Gastrocnemius medialis (tissue), 4 donors: ENCODE results near the gene CDH18. TPM values are rescaled to one million over a fixed set of nuclear protein-coding genes. Genes with fewer than 3 reads are reported as not detected.

Experiments used
- ATAC-seq, 2 donors: fragments of 150-250 bp; one replicate each; pipeline ENCODE4 v1.9.1; 2016
- DNase-seq, 2 donors: peaks; one replicate each; pipeline ENCODE4 v3.0.0-alpha.2; 2019
- H3K27ac ChIP-seq, 4 donors: fragments of 200-600 bp; sonication (generic); 1 replicate in 1 of 4; 2 replicates in 3 of 4; pipeline ENCODE4 v1.5.1; 2016 to 2018; ENCODE audit warnings: mild to moderate bottlenecking in 2 of 4, moderate library complexity in 1 of 4
- H3K27me3 ChIP-seq, 3 donors: fragments of 200-600 bp; sonication (generic) in 2 of 3; 1 replicate in 1 of 3; 2 replicates in 2 of 3; pipeline versions ENCODE4 v1.5.1 to v1.6.0; 2016 to 2019; ENCODE audit warnings: mild to moderate bottlenecking in 1 of 3, moderate library complexity in 1 of 3
- H3K36me3 ChIP-seq, 2 donors: fragments of 200-600 bp; sonication (generic) in 1 of 2; one replicate each; pipeline ENCODE4 v1.5.1; 2017 to 2018
- H3K4me1 ChIP-seq, 2 donors: fragments of 200-600 bp; sonication (generic) in 1 of 2; one replicate each; pipeline ENCODE4 v1.5.1; 2016 to 2017; ENCODE audit warnings: mild to moderate bottlenecking in 2 of 2
- H3K4me3 ChIP-seq, 4 donors: fragments of 200-600 bp; sonication (generic) in 3 of 4; 1 replicate in 1 of 4; 2 replicates in 3 of 4; pipeline ENCODE4 v1.5.1; 2016 to 2019; ENCODE audit warnings: mild to moderate bottlenecking in 2 of 4
- H3K9me3 ChIP-seq, 3 donors: fragments of 200-600 bp; sonication (generic) in 2 of 3; 1 replicate in 1 of 3; 2 replicates in 2 of 3; pipeline ENCODE4 v1.5.1; 2016 to 2019
- POLR2A ChIP-seq, 2 donors: fragments of 450-650 bp; IDR thresholded peaks; one replicate each; pipeline ENCODE4 v1.6.1; 2017; ENCODE audit warnings: antibody characterized with exemption in 2 of 2, mild to moderate bottlenecking in 2 of 2, moderate library complexity in 2 of 2
- in situ Hi-C, 4 donors: fragments of 200-750 bp; cut with MboI; loops; one replicate each; pipeline versions ENCODE4 v1.15.0 to v1.8.0; 2017; ENCODE audit warnings: low sequenced_read_pairs in 4 of 4
- intact Hi-C: fragments of 100-400 bp; cut with DNase I; formaldehyde crosslinking; loops from one replicate; pipeline ENCODE4 v1.15.1; 2023; ENCODE audit warnings: low total_unique reads
- total RNA-seq, 4 donors: library from RNA; depleted of rRNA; stranded (reverse); fragments of >200 nt; gene quantifications; one replicate each; pipeline versions ENCODE4 v1.1.0 to v1.2.3, GENCODE V29; 2016
- TF ChIP-seq, protein P1 (sequence below), 5 experiments: fragments of 450-650 bp in 3 of 5; fragments of 200-600 bp in 2 of 5; sonication (generic) in 2 of 5; IDR thresholded peaks in 4 of 5; conservative IDR thresholded peaks in 1 of 5; 1 replicate in 4 of 5; 2 replicates in 1 of 5; pipeline ENCODE4 v1.5.1; 2016 to 2019; ENCODE audit warnings: antibody characterized with exemption in 5 of 5, mild to moderate bottlenecking in 3 of 5, moderate library complexity in 3 of 5

CDH18 gene
- total RNA-seq, 4 donors from 2014 or later = not detected

GRCh38 chr5:19940192-19940591 lies 47.8 kb downstream of the CDH18 start:
- no peaks in the 10 kb centered on the region for H3K36me3 ChIP-seq
- H3K4me3 ChIP-seq = no peak overlapping the region
- no peak overlapping the region for H3K27ac ChIP-seq
- no peaks in the 10 kb centered on the region for H3K27me3 ChIP-seq
- H3K9me3 ChIP-seq = no peaks in the 10 kb centered on the region
- TF ChIP-seq, protein P1, sequence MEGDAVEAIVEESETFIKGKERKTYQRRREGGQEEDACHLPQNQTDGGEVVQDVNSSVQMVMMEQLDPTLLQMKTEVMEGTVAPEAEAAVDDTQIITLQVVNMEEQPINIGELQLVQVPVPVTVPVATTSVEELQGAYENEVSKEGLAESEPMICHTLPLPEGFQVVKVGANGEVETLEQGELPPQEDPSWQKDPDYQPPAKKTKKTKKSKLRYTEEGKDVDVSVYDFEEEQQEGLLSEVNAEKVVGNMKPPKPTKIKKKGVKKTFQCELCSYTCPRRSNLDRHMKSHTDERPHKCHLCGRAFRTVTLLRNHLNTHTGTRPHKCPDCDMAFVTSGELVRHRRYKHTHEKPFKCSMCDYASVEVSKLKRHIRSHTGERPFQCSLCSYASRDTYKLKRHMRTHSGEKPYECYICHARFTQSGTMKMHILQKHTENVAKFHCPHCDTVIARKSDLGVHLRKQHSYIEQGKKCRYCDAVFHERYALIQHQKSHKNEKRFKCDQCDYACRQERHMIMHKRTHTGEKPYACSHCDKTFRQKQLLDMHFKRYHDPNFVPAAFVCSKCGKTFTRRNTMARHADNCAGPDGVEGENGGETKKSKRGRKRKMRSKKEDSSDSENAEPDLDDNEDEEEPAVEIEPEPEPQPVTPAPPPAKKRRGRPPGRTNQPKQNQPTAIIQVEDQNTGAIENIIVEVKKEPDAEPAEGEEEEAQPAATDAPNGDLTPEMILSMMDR (IDR thresholded peaks at IDR 0.05 in 4 of 5, conservative IDR thresholded peaks at IDR 0.05 in 1 of 5) = no peak
- TF ChIP-seq POLR2A (IDR thresholded peaks at IDR 0.05) = no peak
- intact Hi-C loops = no loop called here
- no peaks in the 10 kb centered on the region for H3K4me1 ChIP-seq
- no peak for ATAC-seq
- in situ Hi-C loops = no loop called here
- no peak for DNase-seq

GRCh38 chr5:19930451-19930850 lies 57.5 kb downstream of the CDH18 start:
- in situ Hi-C loops (no loop called here), intact Hi-C loops (no loop called here)
- no peaks in the 10 kb centered on the region for H3K36me3 ChIP-seq
- no peak overlapping the region for H3K27ac ChIP-seq
- H3K27me3 ChIP-seq = no peaks in the 10 kb centered on the region
- H3K4me1 ChIP-seq = no peaks in the 10 kb centered on the region
- H3K4me3 ChIP-seq = no peak overlapping the region
- DNase-seq (no peak), ATAC-seq (no peak)
- H3K9me3 ChIP-seq = no peaks in the 10 kb centered on the region
- TF ChIP-seq POLR2A (IDR thresholded peaks at IDR 0.05) = no peak
- TF ChIP-seq, protein P1 (IDR thresholded peaks at IDR 0.05 in 4 of 5, conservative IDR thresholded peaks at IDR 0.05 in 1 of 5) = no peak

GRCh38 chr5:19928562-19929421 lies 59.2 kb downstream of the CDH18 start:
- TF ChIP-seq, protein P1 (IDR thresholded peaks at IDR 0.05 in 4 of 5, conservative IDR thresholded peaks at IDR 0.05 in 1 of 5) = no peak
- no peak for TF ChIP-seq POLR2A (IDR thresholded peaks at IDR 0.05)
- no peaks in the 10 kb centered on the region for H3K36me3 ChIP-seq
- H3K9me3 ChIP-seq = no peaks in the 10 kb centered on the region
- in situ Hi-C loops (no loop called here), intact Hi-C loops (no loop called here)
- no peaks in the 10 kb centered on the region for H3K27me3 ChIP-seq
- H3K27ac ChIP-seq = no peak overlapping the region
- DNase-seq = no peak
- no peak overlapping the region for H3K4me3 ChIP-seq
- no peak for ATAC-seq
- H3K4me1 ChIP-seq = no peaks in the 10 kb centered on the region

GRCh38 chr5:19927919-19928318 lies 60.1 kb downstream of the CDH18 start:
- in situ Hi-C loops = no loop called here
- no peak for ATAC-seq
- H3K27ac ChIP-seq = no peak overlapping the region
- no peaks in the 10 kb centered on the region for H3K4me1 ChIP-seq
- H3K27me3 ChIP-seq = no peaks in the 10 kb centered on the region
- TF ChIP-seq, protein P1 (IDR thresholded peaks at IDR 0.05 in 4 of 5, conservative IDR thresholded peaks at IDR 0.05 in 1 of 5) = no peak
- TF ChIP-seq POLR2A (IDR thresholded peaks at IDR 0.05) = no peak
- DNase-seq = no peak
- H3K4me3 ChIP-seq = no peak overlapping the region
- H3K36me3 ChIP-seq = no peaks in the 10 kb centered on the region
- intact Hi-C loops = no loop called here
- no peaks in the 10 kb centered on the region for H3K9me3 ChIP-seq
